ENCODE data around the gene MORC4. TPM values are rescaled to one million over a fixed set of nuclear protein-coding genes. Genes with fewer than 3 reads are reported as not detected.

The MORC4 gene
- total and polyA plus RNA-seq, 7 donors, result 2.1 to 17.1 (median 7.9) TPM

DNA sequence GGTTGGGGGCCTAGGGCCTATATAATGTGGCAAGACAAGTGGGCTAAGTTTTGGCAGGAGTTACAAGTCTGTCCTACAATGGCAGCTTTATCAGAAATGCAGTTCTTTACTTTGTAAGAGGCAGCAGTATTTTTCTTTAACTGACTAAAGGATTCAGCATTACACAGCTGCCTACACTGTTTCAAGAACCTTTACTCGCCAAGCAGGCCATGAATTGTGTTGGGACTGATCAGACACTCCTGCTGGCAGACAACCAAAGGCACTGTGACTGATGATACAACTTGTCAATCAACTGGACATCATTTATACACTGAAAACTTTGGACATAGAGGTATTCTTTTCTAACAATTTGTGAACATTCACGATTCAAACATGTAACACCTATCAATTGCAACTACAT, 4.3 kb downstream of the MORC4 start:
- no peak overlapping the region for H3K4me3 ChIP-seq
- H3K4me1 ChIP-seq, result no peaks in the 10 kb centered on the region
- no peaks in the 10 kb centered on the region for H3K9me3 ChIP-seq
- WGBS, 3 donors, result 71 to 97% (median 96%) methylated on average over 2 of the region's 2 CpGs
- H3K27me3 ChIP-seq (ENCODE audit: insufficient read depth in 3 of 3, low read length in 2 of 3), result peaks cover 0 to 9% (median 0%) of the 10 kb centered on the region in 3 donors
- DNase-seq (no peak), ATAC-seq (no peak)
- peaks cover 0 to 10% of the 10 kb centered on the region in 2 donors for H3K36me3 ChIP-seq (ENCODE audit: insufficient read depth in 1 of 2, low read depth in 1 of 2)
- H3K27ac ChIP-seq, result no peak overlapping the region
- TF ChIP-seq, protein P1, sequence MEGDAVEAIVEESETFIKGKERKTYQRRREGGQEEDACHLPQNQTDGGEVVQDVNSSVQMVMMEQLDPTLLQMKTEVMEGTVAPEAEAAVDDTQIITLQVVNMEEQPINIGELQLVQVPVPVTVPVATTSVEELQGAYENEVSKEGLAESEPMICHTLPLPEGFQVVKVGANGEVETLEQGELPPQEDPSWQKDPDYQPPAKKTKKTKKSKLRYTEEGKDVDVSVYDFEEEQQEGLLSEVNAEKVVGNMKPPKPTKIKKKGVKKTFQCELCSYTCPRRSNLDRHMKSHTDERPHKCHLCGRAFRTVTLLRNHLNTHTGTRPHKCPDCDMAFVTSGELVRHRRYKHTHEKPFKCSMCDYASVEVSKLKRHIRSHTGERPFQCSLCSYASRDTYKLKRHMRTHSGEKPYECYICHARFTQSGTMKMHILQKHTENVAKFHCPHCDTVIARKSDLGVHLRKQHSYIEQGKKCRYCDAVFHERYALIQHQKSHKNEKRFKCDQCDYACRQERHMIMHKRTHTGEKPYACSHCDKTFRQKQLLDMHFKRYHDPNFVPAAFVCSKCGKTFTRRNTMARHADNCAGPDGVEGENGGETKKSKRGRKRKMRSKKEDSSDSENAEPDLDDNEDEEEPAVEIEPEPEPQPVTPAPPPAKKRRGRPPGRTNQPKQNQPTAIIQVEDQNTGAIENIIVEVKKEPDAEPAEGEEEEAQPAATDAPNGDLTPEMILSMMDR (IDR thresholded peaks at IDR 0.05), result no peak
- intact Hi-C loops (cut with DNase I), result no loop called here

DNA sequence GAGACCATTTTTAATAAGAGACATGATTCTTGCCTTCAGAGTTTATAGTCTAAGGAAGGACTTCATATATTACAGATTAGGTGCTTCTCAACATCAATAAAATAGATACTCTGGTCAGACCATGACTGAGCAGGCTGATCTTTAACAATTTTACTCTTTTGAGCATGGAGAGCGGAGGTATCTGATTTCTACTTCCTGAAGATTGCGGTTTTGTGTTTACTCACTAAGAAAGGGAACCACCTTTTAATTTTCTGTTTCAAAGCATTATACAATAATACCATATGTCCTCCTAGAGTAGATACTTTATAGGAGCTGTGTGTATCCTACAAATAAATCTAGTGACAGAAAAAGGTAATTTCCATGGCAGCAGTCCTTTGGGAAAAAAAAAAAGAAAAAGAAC, 12.5 kb downstream of the MORC4 start:
- WGBS, 3 donors, result 83 to 92% (median 88%) methylated on average over 2 of the region's 2 CpGs
- Histone ChIP-seq H3K4me1 (no peaks in the 10 kb centered on the region), H3K4me3 (no peak overlapping the region), H3K36me3 (ENCODE audit: insufficient read depth in 1 of 2, low read depth in 1 of 2) (peaks cover 0 to 6% of the 10 kb centered on the region in 2 donors), H3K27ac (no peak overlapping the region), H3K27me3 (ENCODE audit: insufficient read depth in 3 of 3, low read length in 2 of 3) (no peaks in the 10 kb centered on the region), H3K9me3 (no peaks in the 10 kb centered on the region)
- ATAC-seq, result no peak
- intact Hi-C loops (cut with DNase I), result no loop called here
- TF ChIP-seq, protein P1 (IDR thresholded peaks at IDR 0.05), result no peak
- DNase-seq, result no peak

DNA sequence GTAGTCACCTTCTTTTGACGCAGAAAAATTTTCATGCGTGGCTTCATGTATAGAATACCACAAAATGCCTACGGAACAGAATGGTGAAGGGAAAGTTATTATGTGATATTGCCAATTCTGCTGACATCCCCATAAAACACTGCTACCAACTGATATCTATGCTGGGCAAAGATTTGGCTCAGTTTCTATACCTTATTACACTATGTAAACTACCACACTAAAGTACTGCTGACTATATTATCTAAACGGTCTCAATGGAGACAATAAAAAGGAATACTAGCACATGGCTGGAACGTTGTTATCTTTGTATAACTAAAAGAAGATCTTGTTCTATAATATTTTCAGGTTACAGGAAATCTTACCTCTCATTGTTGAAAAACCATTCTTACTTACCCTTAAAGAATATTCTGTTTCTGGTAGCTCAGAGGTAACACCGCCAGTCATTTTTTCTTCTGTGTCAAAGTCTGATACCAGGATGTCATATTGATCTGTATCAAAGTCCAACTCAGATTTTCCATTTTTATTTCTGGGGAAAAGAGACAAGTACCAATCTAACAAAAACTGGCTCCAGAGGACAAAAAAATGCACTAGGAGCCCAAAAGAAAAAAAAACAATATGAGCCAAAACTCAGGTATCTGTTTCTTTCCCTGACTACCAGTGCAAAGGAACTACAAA, 18.9 kb downstream of the MORC4 start:
- intact Hi-C loops (cut with DNase I), result no loop called here
- ATAC-seq, result no peak

DNA sequence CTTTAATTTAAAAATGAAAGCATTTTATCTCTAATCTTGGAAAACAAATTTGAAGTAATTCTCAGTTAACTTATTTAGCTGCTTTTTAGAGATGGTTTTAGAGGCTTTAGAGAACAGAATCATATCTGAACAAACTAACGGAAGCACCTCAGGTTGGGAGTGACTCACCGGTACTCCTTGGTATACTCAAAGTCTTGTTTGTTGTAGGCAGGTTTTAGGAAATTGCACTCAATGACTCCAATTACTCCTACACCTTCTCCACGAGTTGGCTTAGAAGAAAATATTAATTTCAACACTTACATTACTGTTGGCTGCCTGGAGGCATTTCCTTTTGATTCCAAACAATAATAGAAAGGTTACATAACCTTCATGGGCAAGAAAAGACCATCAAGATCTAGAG, 23.6 kb downstream of the MORC4 start:
- Histone ChIP-seq H3K27ac (no peak overlapping the region), H3K36me3 (ENCODE audit: insufficient read depth in 1 of 2, low read depth in 1 of 2) (peaks cover 0 to 15% of the 10 kb centered on the region in 2 donors), H3K4me3 (no peak overlapping the region), H3K4me1 (no peaks in the 10 kb centered on the region), H3K9me3 (no peaks in the 10 kb centered on the region), H3K27me3 (ENCODE audit: insufficient read depth in 3 of 3, low read length in 2 of 3) (peaks cover 0 to 11% (median 0%) of the 10 kb centered on the region in 3 donors)
- TF ChIP-seq, protein P1 (IDR thresholded peaks at IDR 0.05), result no peak
- intact Hi-C loops (cut with DNase I), result no loop called here
- WGBS, 3 donors, result 70 to 85% (median 78%) methylated on average over 3 of the region's 3 CpGs
- ATAC-seq (no peak), DNase-seq (no peak)

More for the DNA sequence above, 18.9 kb downstream of the MORC4 start:
- 86 to 96% (median 92%) methylated on average over 6 of the region's 6 CpGs for WGBS, 3 donors
- TF ChIP-seq, protein P1 (IDR thresholded peaks at IDR 0.05), result no peak
- Histone ChIP-seq H3K36me3 (ENCODE audit: insufficient read depth in 1 of 2, low read depth in 1 of 2) (peaks cover 0 to 13% of the 10 kb centered on the region in 2 donors), H3K4me1 (no peaks in the 10 kb centered on the region), H3K27me3 (ENCODE audit: insufficient read depth in 3 of 3, low read length in 2 of 3) (peaks cover 0 to 11% (median 0%) of the 10 kb centered on the region in 3 donors), H3K27ac (no peak overlapping the region), H3K4me3 (no peak overlapping the region), H3K9me3 (no peaks in the 10 kb centered on the region)
- no peak for DNase-seq

Measured in psoas muscle (tissue), 8 donors.